ENCODE results near the gene JADE1. TPM values are rescaled to one million over a fixed set of nuclear protein-coding genes. Genes with fewer than 3 reads are reported as not detected.
A peak's percentile ranks its signal among the peaks of the same experiment; 100 is the strongest.

The JADE1 gene
- polyA plus RNA-seq, 3 donors from 2014 or later, result 31.4 to 49.3 (median 42.0) TPM

DNA sequence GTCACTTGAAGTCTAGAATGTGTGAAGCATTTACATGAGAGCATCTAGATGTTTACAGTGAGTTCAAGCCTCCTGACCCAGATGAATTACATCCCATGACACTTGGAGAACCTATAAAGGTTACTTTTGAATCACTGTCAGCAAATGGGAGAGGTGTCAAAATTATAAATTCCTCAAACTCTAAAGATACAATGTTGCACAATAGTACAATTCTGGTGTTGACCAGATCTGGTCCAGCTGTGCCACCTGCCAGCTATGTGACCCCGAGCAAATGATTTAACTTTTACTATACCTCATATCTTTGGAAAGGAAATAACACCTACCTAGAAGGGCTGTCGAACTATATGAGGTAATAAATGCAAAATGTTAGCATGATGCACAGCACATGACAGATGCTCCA lies 69.8 kb downstream of the JADE1 start:
- no peak for DNase-seq
- Mint-ChIP-seq H3K4me1 (peaks cover 15 to 37% of the 10 kb centered on the region in 2 donors), H3K27ac (peak overlapping the region in 4 of 6 donors; percentile 20 to 72 (median 49)), H3K36me3 (peaks cover 6 to 26% (median 13%) of the 10 kb centered on the region in 3 donors), H3K27me3 (ENCODE audit: low read depth in 3 of 3) (peaks cover 0 to 6% (median 2%) of the 10 kb centered on the region in 3 donors), H3K4me3 (no peak overlapping the region), H3K9me3 (no peaks in the 10 kb centered on the region)

DNA sequence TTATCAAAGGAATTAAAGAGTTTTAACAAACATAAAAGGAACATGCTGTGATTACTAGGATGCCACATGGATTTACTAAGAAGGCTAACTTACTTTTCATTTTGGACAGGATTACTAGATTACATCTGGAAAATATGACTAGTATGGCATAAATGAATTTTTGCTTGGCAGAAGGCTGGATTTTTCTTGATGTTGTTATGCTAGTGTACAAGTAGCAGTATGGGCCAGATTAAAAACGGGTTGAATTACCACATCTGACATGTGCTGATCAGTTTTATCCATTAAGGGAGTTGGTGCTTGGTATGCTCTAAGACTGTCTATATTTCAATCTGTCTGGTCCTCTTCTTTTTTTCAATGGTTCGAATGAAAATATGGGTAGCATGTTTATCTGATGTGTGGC lies 70.5 kb downstream of the JADE1 start:
- peak overlapping the region in 2 of 6 donors; percentile 39 to 40 for H3K27ac Mint-ChIP-seq
- peaks cover 19 to 43% of the 10 kb centered on the region in 2 donors for H3K4me1 Mint-ChIP-seq
- DNase-seq, result no peak
- no peaks in the 10 kb centered on the region for H3K9me3 Mint-ChIP-seq
- no peak overlapping the region for H3K4me3 Mint-ChIP-seq
- peaks cover 0 to 6% (median 2%) of the 10 kb centered on the region in 3 donors for H3K27me3 Mint-ChIP-seq (ENCODE audit: low read depth in 3 of 3)
- peaks cover 6 to 20% (median 13%) of the 10 kb centered on the region in 3 donors for H3K36me3 Mint-ChIP-seq

DNA sequence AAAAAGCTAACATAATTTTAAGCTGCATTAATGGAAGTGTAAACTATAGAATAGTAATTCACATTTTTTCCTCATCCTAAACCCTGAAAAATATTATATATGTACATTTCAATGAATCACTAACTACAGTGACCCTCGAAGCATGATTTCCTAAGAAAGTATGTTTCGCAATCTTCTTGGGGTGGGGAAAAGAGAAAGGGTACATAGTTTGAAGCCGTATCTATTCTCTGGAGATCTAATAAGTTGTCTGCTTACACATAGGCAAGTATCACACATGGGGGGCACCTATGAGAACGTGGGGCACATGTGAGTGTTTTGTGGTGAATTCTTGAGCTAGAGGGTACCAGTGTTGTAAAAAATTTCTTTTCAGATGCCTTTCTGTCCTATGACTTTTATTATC lies 71.2 kb downstream of the JADE1 start:
- H3K27ac Mint-ChIP-seq, result peak overlapping the region in 2 of 6 donors; percentile 22 to 47
- peaks cover 19 to 43% of the 10 kb centered on the region in 2 donors for H3K4me1 Mint-ChIP-seq
- H3K4me3 Mint-ChIP-seq, result no peak overlapping the region
- H3K36me3 Mint-ChIP-seq, result peaks cover 6 to 19% (median 17%) of the 10 kb centered on the region in 3 donors
- peaks cover 0 to 6% (median 2%) of the 10 kb centered on the region in 3 donors for H3K27me3 Mint-ChIP-seq (ENCODE audit: low read depth in 3 of 3)
- H3K9me3 Mint-ChIP-seq, result no peaks in the 10 kb centered on the region
- DNase-seq, result no peak

DNA sequence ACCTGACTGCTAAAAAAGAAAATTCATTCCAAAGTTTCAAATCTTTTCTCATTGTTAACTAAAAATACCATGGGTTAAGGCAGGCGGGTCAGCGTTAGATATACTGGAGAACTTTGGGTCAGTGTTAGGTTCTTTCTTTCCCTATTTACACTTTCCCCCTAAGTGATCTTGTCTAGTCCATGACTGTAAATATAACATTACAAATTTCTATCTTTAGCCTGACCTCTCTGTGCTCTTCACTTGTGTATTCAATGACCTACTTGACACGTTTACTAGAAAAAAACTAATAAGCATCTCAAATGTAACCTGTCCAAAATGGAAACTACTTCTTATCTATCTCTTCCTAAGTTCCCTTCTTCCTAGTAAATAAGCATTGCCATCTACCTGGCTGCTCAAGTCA lies 95.3 kb downstream of the JADE1 start:
- H3K4me3 Mint-ChIP-seq, result no peak overlapping the region

DNA sequence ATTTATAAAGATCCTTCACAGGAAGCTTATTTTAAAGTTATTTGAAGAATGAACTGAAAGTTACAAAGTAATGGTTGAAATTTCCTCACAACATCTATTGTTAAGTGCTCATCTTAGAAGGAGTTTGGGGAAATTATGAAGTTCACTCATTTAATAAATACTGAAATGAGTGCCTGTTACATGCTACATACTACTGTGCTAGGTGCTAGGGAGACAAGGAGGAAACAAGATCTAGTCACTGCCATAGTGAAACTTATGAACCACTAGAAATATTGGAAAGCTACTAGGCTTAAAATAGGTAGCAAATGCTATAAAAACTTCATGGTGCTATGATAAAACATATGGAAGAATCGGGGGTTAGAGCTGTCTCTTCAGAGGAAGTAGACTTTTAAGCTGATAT lies 97.1 kb downstream of the JADE1 start:
- DNase-seq, result no peak
- H3K4me1 Mint-ChIP-seq, result peaks cover 22 to 32% of the 10 kb centered on the region in 2 donors
- peak overlapping the region in 3 of 6 donors; percentile 9 to 60 (median 20) for H3K27ac Mint-ChIP-seq
- H3K27me3 Mint-ChIP-seq (ENCODE audit: low read depth in 3 of 3), result no peaks in the 10 kb centered on the region
- H3K36me3 Mint-ChIP-seq, result peaks cover 0 to 14% (median 0%) of the 10 kb centered on the region in 3 donors
- H3K4me3 Mint-ChIP-seq, result no peak overlapping the region
- H3K9me3 Mint-ChIP-seq, result no peaks in the 10 kb centered on the region

More for the DNA sequence above, 95.3 kb downstream of the JADE1 start:
- peaks cover 24 to 31% of the 10 kb centered on the region in 2 donors for H3K4me1 Mint-ChIP-seq
- H3K27ac Mint-ChIP-seq, result peak overlapping the region in 4 of 6 donors; percentile 14 to 73 (median 43)
- peaks cover 0 to 14% (median 0%) of the 10 kb centered on the region in 3 donors for H3K36me3 Mint-ChIP-seq
- DNase-seq, result no peak
- H3K27me3 Mint-ChIP-seq (ENCODE audit: low read depth in 3 of 3), result peaks cover 0 to 2% (median 0%) of the 10 kb centered on the region in 3 donors
- H3K9me3 Mint-ChIP-seq, result no peaks in the 10 kb centered on the region

DNA sequence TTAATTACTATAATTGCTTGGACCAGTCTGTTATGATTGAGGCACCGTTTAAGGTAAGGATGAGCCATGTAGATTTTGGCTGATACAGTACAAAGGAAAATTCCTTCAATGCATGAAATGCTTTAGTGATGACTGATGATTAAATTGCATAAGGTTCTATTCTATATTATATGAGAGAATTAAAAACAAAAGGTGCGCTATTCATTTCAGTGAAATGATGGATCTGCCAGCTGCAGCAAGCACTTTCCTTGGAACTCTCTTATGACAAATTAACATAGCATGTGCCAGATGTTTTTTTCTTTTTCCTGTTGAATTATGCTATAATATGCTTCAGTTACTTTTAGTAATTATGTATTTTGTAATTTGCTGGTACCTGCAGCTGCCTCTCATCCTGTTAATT lies 98.5 kb downstream of the JADE1 start:
- DNase-seq, result no peak

DNA sequence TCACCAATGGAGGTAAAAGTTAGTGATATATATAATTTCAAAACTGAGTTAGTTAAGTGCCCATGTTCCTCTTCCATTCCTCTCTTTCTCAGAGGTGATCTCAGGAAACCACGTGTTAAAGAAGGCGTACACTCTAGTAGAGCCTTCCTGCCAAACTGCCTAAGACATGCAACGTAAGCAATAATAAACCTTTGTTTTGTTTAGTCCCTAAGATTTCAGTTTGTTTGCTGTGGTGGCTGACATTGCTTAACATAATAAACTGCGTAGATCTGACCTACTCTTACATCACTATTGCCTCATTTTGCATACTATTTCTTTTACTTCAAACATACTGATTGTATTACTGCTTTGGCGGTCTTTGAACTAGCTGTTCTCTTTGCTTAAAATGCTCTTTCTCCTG lies 99.2 kb downstream of the JADE1 start:
- DNase-seq, result no peak
- H3K4me1 Mint-ChIP-seq, result peaks cover 37 to 51% of the 10 kb centered on the region in 2 donors
- H3K36me3 Mint-ChIP-seq, result peaks cover 0 to 9% (median 0%) of the 10 kb centered on the region in 3 donors
- H3K9me3 Mint-ChIP-seq, result no peaks in the 10 kb centered on the region
- H3K4me3 Mint-ChIP-seq, result no peak overlapping the region
- peak overlapping the region in 5 of 6 donors; percentile 32 to 79 (median 57) for H3K27ac Mint-ChIP-seq
- H3K27me3 Mint-ChIP-seq (ENCODE audit: low read depth in 3 of 3), result no peaks in the 10 kb centered on the region

More for the DNA sequence above, 98.5 kb downstream of the JADE1 start:
- Mint-ChIP-seq H3K4me3 (no peak overlapping the region), H3K36me3 (peaks cover 0 to 9% (median 0%) of the 10 kb centered on the region in 3 donors), H3K27ac (no peak overlapping the region), H3K27me3 (ENCODE audit: low read depth in 3 of 3) (no peaks in the 10 kb centered on the region), H3K9me3 (no peaks in the 10 kb centered on the region), H3K4me1 (peaks cover 30 to 43% of the 10 kb centered on the region in 2 donors)

DNA sequence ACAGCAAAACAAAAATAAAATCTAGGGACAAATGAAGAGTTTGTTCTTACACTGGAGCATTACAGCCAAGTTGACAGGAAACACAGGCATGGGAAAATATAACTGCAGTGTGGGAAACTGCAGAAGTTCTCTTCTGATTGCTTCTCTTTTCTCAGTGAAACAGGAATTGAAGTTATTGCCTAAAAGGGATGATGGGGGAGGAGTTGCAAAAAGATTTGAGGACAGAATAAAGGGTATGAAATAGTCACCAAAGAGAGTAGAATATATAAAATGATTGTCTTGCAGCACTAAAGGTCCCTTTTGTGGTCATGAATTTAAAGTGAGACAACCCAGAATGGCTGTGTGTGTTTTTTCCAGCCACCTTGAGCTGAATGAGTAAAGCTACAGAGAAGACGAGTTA lies 103.7 kb downstream of the JADE1 start:
- Mint-ChIP-seq H3K27me3 (ENCODE audit: low read depth in 3 of 3) (peaks cover 6 to 12% (median 6%) of the 10 kb centered on the region in 3 donors), H3K4me1 (peaks cover 68 to 81% of the 10 kb centered on the region in 2 donors), H3K36me3 (peaks cover 0 to 5% (median 0%) of the 10 kb centered on the region in 3 donors), H3K4me3 (peak overlapping the region; percentile 46 to 71 (median 67)), H3K9me3 (no peaks in the 10 kb centered on the region), H3K27ac (peak overlapping the region; percentile 82 to 94 (median 86))
- no peak for DNase-seq

DNA sequence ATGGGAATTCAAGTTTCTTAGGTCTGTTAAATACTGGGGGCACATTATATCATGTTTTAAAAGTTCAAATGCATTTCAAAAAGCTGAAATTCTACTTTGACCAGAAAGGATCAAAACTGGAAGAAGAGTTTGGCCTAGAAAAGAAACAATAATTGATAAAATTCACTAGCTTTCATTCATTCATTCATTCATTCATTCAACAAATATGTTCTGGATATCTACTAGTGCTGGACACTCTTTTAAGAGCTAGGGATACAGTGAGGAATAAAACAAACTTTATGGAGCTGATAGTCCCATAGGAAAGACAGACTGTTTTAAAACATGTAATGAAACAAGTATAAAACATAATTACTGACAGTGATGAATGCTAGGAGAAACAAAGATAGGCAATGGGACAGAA lies 106.0 kb downstream of the JADE1 start:
- Mint-ChIP-seq H3K36me3 (peaks cover 0 to 5% (median 0%) of the 10 kb centered on the region in 3 donors), H3K27ac (peak overlapping the region; percentile 55 to 94 (median 84)), H3K4me3 (peak overlapping the region; percentile 5 to 44 (median 26)), H3K27me3 (ENCODE audit: low read depth in 3 of 3) (peaks cover 6 to 12% (median 9%) of the 10 kb centered on the region in 3 donors), H3K9me3 (no peaks in the 10 kb centered on the region), H3K4me1 (peaks cover 81 to 88% of the 10 kb centered on the region in 2 donors)
- DNase-seq, result no peak

DNA sequence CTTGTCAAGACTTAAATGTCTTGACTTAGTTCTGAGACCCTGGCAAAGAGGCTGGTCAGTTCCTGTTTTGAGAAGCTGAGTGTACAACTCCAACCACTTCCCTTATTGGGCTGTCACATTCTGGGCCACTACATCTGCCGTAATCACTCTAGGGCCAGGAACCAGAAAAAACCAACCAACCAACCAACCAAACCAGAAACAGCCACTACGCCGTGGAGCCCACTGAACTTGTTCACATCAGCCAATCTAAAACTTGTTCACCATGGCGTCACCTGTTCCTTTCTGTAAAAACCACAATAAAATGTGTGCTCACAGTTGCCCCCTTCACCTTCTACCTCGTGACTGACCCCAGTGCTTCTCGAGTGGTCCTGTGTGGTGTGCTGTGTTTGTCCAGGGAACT lies 107.3 kb downstream of the JADE1 start:
- Mint-ChIP-seq H3K36me3 (peaks cover 0 to 5% (median 5%) of the 10 kb centered on the region in 3 donors), H3K4me1 (peaks cover 85 to 95% of the 10 kb centered on the region in 2 donors), H3K9me3 (no peaks in the 10 kb centered on the region), H3K27me3 (ENCODE audit: low read depth in 3 of 3) (peaks cover 6 to 12% (median 9%) of the 10 kb centered on the region in 3 donors), H3K4me3 (peak overlapping the region; percentile 78 to 87 (median 82)), H3K27ac (peak overlapping the region; percentile 82 to 98 (median 94))
- peak; percentile 84 to 86 (median 86) for DNase-seq

DNA sequence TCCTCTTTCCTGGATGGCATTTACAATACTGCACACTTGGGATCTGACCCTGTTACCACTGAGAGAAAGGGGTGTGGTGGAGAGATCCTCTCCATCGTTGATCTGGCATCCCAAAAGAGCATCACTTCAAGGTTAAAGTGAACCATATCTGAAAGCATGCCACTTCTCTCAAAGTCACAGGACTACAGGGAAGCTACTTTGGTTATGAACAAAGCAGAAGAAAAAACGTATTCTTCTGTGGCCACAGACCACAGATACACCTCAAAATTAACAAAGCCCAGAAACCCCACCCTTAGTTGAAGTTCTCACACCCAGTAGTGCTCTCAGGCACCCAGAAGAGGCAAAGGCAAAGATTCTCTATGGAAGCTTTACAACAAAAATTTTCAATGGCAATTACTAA lies 108.3 kb downstream of the JADE1 start:
- H3K36me3 Mint-ChIP-seq, result peaks cover 0 to 5% (median 5%) of the 10 kb centered on the region in 3 donors
- H3K9me3 Mint-ChIP-seq, result no peaks in the 10 kb centered on the region
- peak overlapping the region; percentile 78 to 87 (median 82) for H3K4me3 Mint-ChIP-seq
- H3K27ac Mint-ChIP-seq, result peak overlapping the region; percentile 82 to 98 (median 94)
- peaks cover 82 to 96% of the 10 kb centered on the region in 2 donors for H3K4me1 Mint-ChIP-seq
- DNase-seq, result peak; percentile 69 to 74 (median 73)
- peaks cover 7 to 12% (median 9%) of the 10 kb centered on the region in 3 donors for H3K27me3 Mint-ChIP-seq (ENCODE audit: low read depth in 3 of 3)

DNA sequence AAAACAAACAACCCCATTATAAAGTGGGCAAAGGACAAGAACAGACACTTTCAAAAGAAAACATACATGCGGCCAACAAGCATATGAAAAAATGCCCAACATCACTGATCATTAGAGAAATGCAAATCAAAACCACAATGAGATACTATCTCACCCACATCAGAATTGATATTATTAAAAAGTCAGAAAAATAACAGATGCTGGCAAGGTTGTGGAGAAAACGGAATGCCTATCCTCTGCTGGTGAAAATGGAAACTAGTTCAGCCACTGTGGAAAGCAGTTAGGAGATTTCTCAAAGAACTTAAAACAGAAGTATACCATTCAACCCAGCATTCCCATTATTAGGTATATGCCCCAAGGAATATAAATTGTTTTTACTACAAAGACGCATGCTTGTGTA lies 112.5 kb downstream of the JADE1 start:
- peaks cover 6 to 8% (median 7%) of the 10 kb centered on the region in 3 donors for H3K27me3 Mint-ChIP-seq (ENCODE audit: low read depth in 3 of 3)
- H3K4me1 Mint-ChIP-seq, result peaks cover 55 to 69% of the 10 kb centered on the region in 2 donors
- H3K27ac Mint-ChIP-seq, result no peak overlapping the region
- no peak for DNase-seq
- H3K4me3 Mint-ChIP-seq, result no peak overlapping the region
- no peaks in the 10 kb centered on the region for H3K9me3 Mint-ChIP-seq
- peaks cover 11 to 22% (median 16%) of the 10 kb centered on the region in 3 donors for H3K36me3 Mint-ChIP-seq

Measured in immature natural killer cell (primary cell).